Prostate gland (tissue), 2 donors: ENCODE results near the gene ARHGAP4. TPM values are rescaled to one million over a fixed set of nuclear protein-coding genes. Genes with fewer than 3 reads are reported as not detected.

Experiments used
- DNase-seq: peaks from one replicate; pipeline ENCODE4 v3.0.0-alpha.2; 2019; ENCODE audit warnings: low spot score
- H3K27ac ChIP-seq, 2 donors: fragments of 200-600 bp; sonication (generic); 2 replicates each; pipeline ENCODE4 v1.5.1; 2017 to 2019
- H3K27me3 ChIP-seq: fragments of 200-600 bp; sonication (generic); replicated peaks from 2 replicates; pipeline ENCODE4 v1.5.1; 2019; ENCODE audit not compliant: insufficient read depth
- H3K36me3 ChIP-seq, 2 donors: fragments of 200-600 bp; sonication (generic); 1 replicate in 1 of 2; 2 replicates in 1 of 2; pipeline versions ENCODE4 v1.5.1 to v1.8.1; 2017 to 2019
- H3K4me1 ChIP-seq: fragments of 200-600 bp; sonication (generic); replicated peaks from 2 replicates; pipeline ENCODE4 v1.5.1; 2019
- H3K4me3 ChIP-seq, 2 donors: fragments of 200-600 bp; sonication (generic); 2 replicates each; pipeline ENCODE4 v1.5.1; 2017 to 2019
- H3K9me3 ChIP-seq: fragments of 200-600 bp; sonication (generic); 2 replicates; pipeline ENCODE4 v1.5.1; 2017
- POLR2A ChIP-seq: fragments of 450-650 bp; IDR thresholded peaks from one replicate; pipeline ENCODE4 v1.6.1; 2016; ENCODE audit warnings: antibody characterized with exemption, mild to moderate bottlenecking
- POLR2AphosphoS5 ChIP-seq: sonication (generic); formaldehyde crosslinking; IDR thresholded peaks from one replicate; pipeline ENCODE4 v1.6.1; 2017; ENCODE audit warnings: antibody characterized with exemption
- WGBS: methylation state at CpG from one replicate; pipeline ENCODE4 v1.1.5; 2018; 5-methylcytosine and 5-hydroxymethylcytosine counted together
- intact Hi-C: fragments of 100-400 bp; cut with DNase I; formaldehyde crosslinking; loops from one replicate; pipeline ENCODE4 v1.14.2; 2022
- total RNA-seq, 2 donors: library from RNA; depleted of rRNA; stranded (reverse); fragments of >200 nt; gene quantifications; one replicate each; pipeline ENCODE4 v1.1.0, GENCODE V29; 2016
- TF ChIP-seq, protein P1 (sequence below), 4 experiments: fragments of 200-600 bp in 2 of 4; fragments of 450-650 bp in 2 of 4; sonication (generic) in 2 of 4; IDR thresholded peaks; 1 replicate in 3 of 4; 2 replicates in 1 of 4; pipeline ENCODE4 v1.5.1; 2016 to 2019; ENCODE audit warnings: antibody characterized with exemption in 4 of 4, mild to moderate bottlenecking in 2 of 4, moderate library complexity in 2 of 4

The ARHGAP4 gene
- total RNA-seq, 2 donors from 2014 or later, result 11.9 to 41.1 TPM

- Histone ChIP-seq H3K36me3 (no peaks in the 10 kb centered on the region), H3K27ac (no peak overlapping the region), H3K27me3 (no peaks in the 10 kb centered on the region), H3K9me3 (no peaks in the 10 kb centered on the region), H3K4me3 (no peak overlapping the region), H3K4me1 (no peaks in the 10 kb centered on the region)
- intact Hi-C loops, result no loop called here
- WGBS, result 80% methylated on average over 8 of the region's 8 CpGs
- no peak for DNase-seq
- TF ChIP-seq POLR2AphosphoS5 (no peak), POLR2A (no peak)
- TF ChIP-seq, protein P1, sequence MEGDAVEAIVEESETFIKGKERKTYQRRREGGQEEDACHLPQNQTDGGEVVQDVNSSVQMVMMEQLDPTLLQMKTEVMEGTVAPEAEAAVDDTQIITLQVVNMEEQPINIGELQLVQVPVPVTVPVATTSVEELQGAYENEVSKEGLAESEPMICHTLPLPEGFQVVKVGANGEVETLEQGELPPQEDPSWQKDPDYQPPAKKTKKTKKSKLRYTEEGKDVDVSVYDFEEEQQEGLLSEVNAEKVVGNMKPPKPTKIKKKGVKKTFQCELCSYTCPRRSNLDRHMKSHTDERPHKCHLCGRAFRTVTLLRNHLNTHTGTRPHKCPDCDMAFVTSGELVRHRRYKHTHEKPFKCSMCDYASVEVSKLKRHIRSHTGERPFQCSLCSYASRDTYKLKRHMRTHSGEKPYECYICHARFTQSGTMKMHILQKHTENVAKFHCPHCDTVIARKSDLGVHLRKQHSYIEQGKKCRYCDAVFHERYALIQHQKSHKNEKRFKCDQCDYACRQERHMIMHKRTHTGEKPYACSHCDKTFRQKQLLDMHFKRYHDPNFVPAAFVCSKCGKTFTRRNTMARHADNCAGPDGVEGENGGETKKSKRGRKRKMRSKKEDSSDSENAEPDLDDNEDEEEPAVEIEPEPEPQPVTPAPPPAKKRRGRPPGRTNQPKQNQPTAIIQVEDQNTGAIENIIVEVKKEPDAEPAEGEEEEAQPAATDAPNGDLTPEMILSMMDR (IDR thresholded peaks at IDR 0.05), result no peak
Observed at GRCh38 chrX:153877571-153878261, 48.3 kb downstream of the ARHGAP4 start.

GRCh38 chrX:153876112-153876491 lies 50.0 kb downstream of the ARHGAP4 start:
- WGBS, result 74% methylated on average over 3 of the region's 3 CpGs
- intact Hi-C loops, result no loop called here

DNA sequence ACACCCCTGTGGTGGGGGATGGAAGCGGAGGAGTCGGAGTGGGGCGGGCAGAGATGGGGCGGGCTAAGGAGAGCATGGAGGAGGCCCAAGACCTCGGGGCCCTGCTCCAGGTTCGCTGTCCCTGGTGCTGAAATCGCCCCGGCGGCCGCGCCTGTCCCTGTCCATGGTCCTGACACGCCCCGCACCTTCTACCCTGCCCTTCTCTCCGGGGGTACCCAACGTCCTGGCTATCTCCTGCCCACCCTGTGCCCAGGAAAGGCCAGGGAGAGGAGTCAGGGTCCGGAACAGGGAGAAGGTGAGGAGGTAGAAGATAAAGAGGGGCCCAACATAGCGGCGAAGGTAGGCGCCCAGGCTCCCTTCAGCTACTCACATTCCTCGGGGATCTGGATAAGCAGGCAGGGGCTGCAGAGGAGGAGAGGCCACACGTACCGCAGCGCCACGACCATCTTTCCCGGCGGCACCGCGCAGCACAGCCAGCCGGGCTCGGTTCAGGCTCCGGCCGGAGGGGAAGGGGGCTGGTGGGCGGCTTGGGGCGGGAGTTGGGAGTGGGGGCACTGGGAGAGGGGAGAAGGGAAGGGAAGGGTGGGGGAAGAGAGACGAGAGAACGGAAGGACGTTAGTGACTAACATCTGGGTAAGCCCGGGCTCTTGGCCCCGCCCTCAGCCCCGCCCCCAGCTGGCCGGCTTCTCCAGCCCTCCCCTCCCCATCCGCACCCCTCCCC lies 50.5 kb downstream of the ARHGAP4 start:
- intact Hi-C loops, result no loop called here
- Histone ChIP-seq H3K9me3 (no peaks in the 10 kb centered on the region), H3K27ac (no peak overlapping the region), H3K27me3 (no peaks in the 10 kb centered on the region), H3K36me3 (no peaks in the 10 kb centered on the region), H3K4me3 (no peak overlapping the region), H3K4me1 (no peaks in the 10 kb centered on the region)
- WGBS, result 2% methylated on average over 32 of the region's 42 CpGs
- TF ChIP-seq POLR2AphosphoS5 (peak; percentile 38), POLR2A (no peak)
- peak; percentile 17 for DNase-seq

More at GRCh38 chrX:153876112-153876491, 50.0 kb downstream of the ARHGAP4 start:
- H3K4me1 ChIP-seq, result no peaks in the 10 kb centered on the region
- TF ChIP-seq, protein P1 (IDR thresholded peaks at IDR 0.05), result no peak
- TF ChIP-seq POLR2A, result no peak
- H3K4me3 ChIP-seq, result no peak overlapping the region
- no peak overlapping the region for H3K27ac ChIP-seq
- no peaks in the 10 kb centered on the region for H3K9me3 ChIP-seq
- no peaks in the 10 kb centered on the region for H3K27me3 ChIP-seq
- no peak for DNase-seq
- no peaks in the 10 kb centered on the region for H3K36me3 ChIP-seq

- WGBS, result 86% methylated on average over 12 of the region's 13 CpGs
- no peak for DNase-seq
- Histone ChIP-seq H3K9me3 (no peaks in the 10 kb centered on the region), H3K36me3 (no peaks in the 10 kb centered on the region), H3K27me3 (no peaks in the 10 kb centered on the region), H3K4me1 (no peaks in the 10 kb centered on the region), H3K4me3 (no peak overlapping the region), H3K27ac (no peak overlapping the region)
- TF ChIP-seq POLR2A (no peak), POLR2AphosphoS5 (no peak)
- TF ChIP-seq, protein P1 (IDR thresholded peaks at IDR 0.05), result no peak
- intact Hi-C loops, result no loop called here
Observed at GRCh38 chrX:153874366-153875125, 51.5 kb downstream of the ARHGAP4 start.

DNA sequence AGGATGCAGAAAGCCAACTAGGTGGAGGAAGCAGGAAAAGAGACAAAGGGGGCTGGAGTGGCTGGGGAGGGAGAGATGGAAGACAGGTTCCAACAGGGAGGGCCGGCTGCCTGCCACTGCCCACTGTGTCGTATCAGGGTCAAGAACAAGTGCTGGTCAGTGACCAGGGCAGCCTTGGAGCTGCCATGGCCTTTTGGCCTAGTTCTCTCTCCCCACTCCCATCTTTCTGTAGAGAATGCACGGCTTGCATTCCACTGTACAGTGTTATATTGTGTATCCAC lies 52.0 kb downstream of the ARHGAP4 start:
- no peaks in the 10 kb centered on the region for H3K36me3 ChIP-seq
- H3K27ac ChIP-seq, result no peak overlapping the region
- no peak overlapping the region for H3K4me3 ChIP-seq
- no CpG with 5 or more reads among the region's 3 CpGs for WGBS
- TF ChIP-seq POLR2AphosphoS5 (no peak), POLR2A (no peak)
- TF ChIP-seq, protein P1 (IDR thresholded peaks at IDR 0.05), result no peak
- no peaks in the 10 kb centered on the region for H3K4me1 ChIP-seq
- intact Hi-C loops, result no loop called here
- DNase-seq, result no peak
- H3K9me3 ChIP-seq, result no peaks in the 10 kb centered on the region
- no peaks in the 10 kb centered on the region for H3K27me3 ChIP-seq
